ENCODE results near the gene ENPP7.

ENPP7 gene

GRCh38 chr17:79781736-79782575 is 51.2 kb downstream of the ENPP7 start:
- Histone ChIP-seq H3K27me3 (ENCODE audit: insufficient read depth, low read length) (peaks cover 12% of the 10 kb centered on the region), H3K79me2 (ENCODE audit: control insufficient read depth, insufficient read depth, low read length, unreplicated experiment) (no peaks in the 10 kb centered on the region), H3K4me3 (ENCODE audit: low read depth, low read length) (no peak overlapping the region), H3K36me3 (ENCODE audit: insufficient read depth, low read length) (no peaks in the 10 kb centered on the region), H3K4me1 (ENCODE audit: control insufficient read depth, insufficient read depth, low read length, unreplicated experiment) (no peaks in the 10 kb centered on the region), H2AFZ (ENCODE audit: low read length, unreplicated experiment) (no peak overlapping the region), H3K27ac (ENCODE audit: low read depth, low read length) (no peak overlapping the region)

DNA sequence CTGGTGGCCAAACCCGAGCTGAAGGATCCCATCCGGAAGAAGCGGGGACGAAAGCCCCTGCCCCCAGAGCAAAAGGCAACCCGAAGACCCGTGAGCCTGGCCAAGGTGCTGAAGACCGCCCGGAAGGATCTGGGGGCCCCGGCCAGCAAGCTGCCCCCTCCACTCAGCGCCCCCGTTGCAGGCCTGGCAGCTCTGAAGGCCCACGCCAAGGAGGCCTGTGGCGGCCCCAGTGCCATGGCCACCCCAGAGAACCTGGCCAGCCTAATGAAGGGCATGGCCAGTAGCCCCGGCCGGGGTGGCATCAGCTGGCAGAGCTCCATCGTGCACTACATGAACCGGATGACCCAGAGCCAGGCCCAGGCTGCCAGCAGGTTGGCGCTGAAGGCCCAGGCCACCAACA is 53.1 kb downstream of the ENPP7 start:
- Histone ChIP-seq H3K27ac (ENCODE audit: low read depth, low read length) (no peak overlapping the region), H3K36me3 (ENCODE audit: insufficient read depth, low read length) (no peaks in the 10 kb centered on the region), H3K27me3 (ENCODE audit: insufficient read depth, low read length) (peaks cover 21% of the 10 kb centered on the region), H3K4me1 (ENCODE audit: control insufficient read depth, insufficient read depth, low read length, unreplicated experiment) (no peaks in the 10 kb centered on the region), H3K79me2 (ENCODE audit: control insufficient read depth, insufficient read depth, low read length, unreplicated experiment) (no peaks in the 10 kb centered on the region), H3K4me3 (ENCODE audit: low read depth, low read length) (no peak overlapping the region), H2AFZ (ENCODE audit: low read length, unreplicated experiment) (no peak overlapping the region)

GRCh38 chr17:79784353-79785016 is 53.7 kb downstream of the ENPP7 start:
- Histone ChIP-seq H2AFZ (ENCODE audit: low read length, unreplicated experiment) (no peak overlapping the region), H3K4me3 (ENCODE audit: low read depth, low read length) (no peak overlapping the region), H3K79me2 (ENCODE audit: control insufficient read depth, insufficient read depth, low read length, unreplicated experiment) (no peaks in the 10 kb centered on the region), H3K36me3 (ENCODE audit: insufficient read depth, low read length) (no peaks in the 10 kb centered on the region), H3K4me1 (ENCODE audit: control insufficient read depth, insufficient read depth, low read length, unreplicated experiment) (no peaks in the 10 kb centered on the region), H3K27me3 (ENCODE audit: insufficient read depth, low read length) (peaks cover 24% of the 10 kb centered on the region), H3K27ac (ENCODE audit: low read depth, low read length) (no peak overlapping the region)

GRCh38 chr17:79785017-79785899 is 54.5 kb downstream of the ENPP7 start:
- Histone ChIP-seq H3K36me3 (ENCODE audit: insufficient read depth, low read length) (no peaks in the 10 kb centered on the region), H3K79me2 (ENCODE audit: control insufficient read depth, insufficient read depth, low read length, unreplicated experiment) (no peaks in the 10 kb centered on the region), H3K27me3 (ENCODE audit: insufficient read depth, low read length) (peaks cover 32% of the 10 kb centered on the region), H2AFZ (ENCODE audit: low read length, unreplicated experiment) (no peak overlapping the region), H3K4me1 (ENCODE audit: control insufficient read depth, insufficient read depth, low read length, unreplicated experiment) (no peaks in the 10 kb centered on the region), H3K27ac (ENCODE audit: low read depth, low read length) (no peak overlapping the region), H3K4me3 (ENCODE audit: low read depth, low read length) (no peak overlapping the region)

DNA sequence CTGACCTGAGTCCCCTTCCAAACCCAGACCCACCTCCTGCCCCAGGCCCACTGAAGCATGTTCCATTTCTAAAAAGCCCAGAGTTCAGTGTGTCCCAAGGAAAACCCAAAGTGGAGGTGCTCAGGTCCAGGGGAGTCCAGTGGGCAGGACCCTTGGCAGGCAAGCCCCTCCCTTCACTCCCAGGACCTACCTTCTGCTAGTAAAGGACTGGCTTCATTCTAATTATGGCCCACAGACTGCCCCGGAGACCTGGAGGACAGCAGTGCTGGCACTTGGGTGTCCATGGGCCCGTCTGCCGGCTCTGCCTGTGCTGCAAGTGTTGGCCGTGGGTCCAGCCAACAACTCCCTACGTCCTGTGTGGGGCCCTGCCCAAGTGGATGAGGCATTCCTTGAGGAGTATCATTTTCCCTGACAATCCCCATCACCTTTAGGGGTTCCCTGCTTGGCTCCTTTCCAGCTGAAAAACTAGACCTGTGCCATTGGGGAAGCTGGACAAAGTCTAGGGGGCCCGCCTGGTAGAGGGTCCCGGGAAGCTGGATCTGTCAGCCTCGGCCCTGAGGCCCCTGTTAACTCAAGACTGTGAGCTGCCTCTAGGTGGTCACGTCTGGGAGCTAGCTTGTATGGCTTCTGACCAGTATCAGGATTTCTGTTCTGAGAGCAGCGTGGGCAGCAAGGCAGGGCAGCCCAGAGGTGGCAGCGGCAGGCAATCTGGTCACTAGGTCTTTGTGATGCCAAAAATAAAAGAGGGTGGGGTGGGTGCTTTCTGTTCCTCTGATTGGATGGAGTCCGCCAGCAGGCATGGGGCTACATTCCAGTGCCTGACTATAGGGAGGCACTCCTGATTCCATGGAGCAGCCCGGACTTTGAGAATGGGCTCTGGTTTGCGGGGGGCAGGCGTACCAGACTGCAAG is 55.4 kb downstream of the ENPP7 start:
- Histone ChIP-seq H3K36me3 (ENCODE audit: insufficient read depth, low read length) (no peaks in the 10 kb centered on the region), H3K27ac (ENCODE audit: low read depth, low read length) (no peak overlapping the region), H3K4me1 (ENCODE audit: control insufficient read depth, insufficient read depth, low read length, unreplicated experiment) (no peaks in the 10 kb centered on the region), H3K4me3 (ENCODE audit: low read depth, low read length) (no peak overlapping the region), H3K79me2 (ENCODE audit: control insufficient read depth, insufficient read depth, low read length, unreplicated experiment) (no peaks in the 10 kb centered on the region), H3K27me3 (ENCODE audit: insufficient read depth, low read length) (peaks cover 41% of the 10 kb centered on the region), H2AFZ (ENCODE audit: low read length, unreplicated experiment) (no peak overlapping the region)

DNA sequence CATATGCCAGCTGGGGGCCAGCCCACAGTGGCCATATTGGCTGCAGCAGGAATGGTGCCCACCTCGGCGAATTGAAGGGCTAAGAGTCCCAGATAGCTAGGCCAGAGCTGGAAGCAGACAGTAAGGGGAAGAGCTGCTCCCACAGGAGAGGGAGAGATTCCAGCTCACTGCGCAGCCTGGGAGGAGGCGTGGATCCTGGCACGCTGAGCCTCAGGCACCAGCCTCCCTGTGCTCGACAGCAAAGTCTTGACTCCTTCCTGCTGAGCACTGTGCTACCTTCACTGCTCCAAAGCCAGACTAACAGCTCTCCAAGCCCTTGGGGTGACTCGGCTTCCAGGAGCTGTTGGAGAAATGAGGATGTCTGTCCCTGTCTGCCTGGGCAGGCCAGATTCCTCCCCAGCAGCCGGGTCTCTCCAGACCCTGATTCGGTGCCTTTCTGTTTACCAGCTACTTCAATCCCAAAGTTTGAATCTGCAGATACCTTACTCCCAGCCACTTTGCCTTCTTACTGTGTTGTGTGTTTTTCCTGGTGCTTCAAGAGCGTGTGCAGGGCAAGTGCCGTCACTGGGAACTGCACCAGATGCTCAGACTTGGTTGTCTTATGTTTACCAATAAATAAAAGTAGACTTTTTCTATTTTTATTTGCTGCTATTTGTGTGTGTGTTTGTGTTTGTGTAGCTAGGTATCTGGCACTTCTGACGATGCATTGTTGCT is 56.3 kb downstream of the ENPP7 start:
- no peaks in the 10 kb centered on the region for H3K79me2 ChIP-seq (ENCODE audit: control insufficient read depth, insufficient read depth, low read length, unreplicated experiment)
- H3K4me1 ChIP-seq (ENCODE audit: control insufficient read depth, insufficient read depth, low read length, unreplicated experiment) = peaks cover 9% of the 10 kb centered on the region
- no peak overlapping the region for H3K27ac ChIP-seq (ENCODE audit: low read depth, low read length)
- H3K36me3 ChIP-seq (ENCODE audit: insufficient read depth, low read length) = no peaks in the 10 kb centered on the region
- H3K4me3 ChIP-seq (ENCODE audit: low read depth, low read length) = no peak overlapping the region
- H2AFZ ChIP-seq (ENCODE audit: low read length, unreplicated experiment) = no peak overlapping the region
- H3K27me3 ChIP-seq (ENCODE audit: insufficient read depth, low read length) = peaks cover 50% of the 10 kb centered on the region

- Histone ChIP-seq H3K79me2 (ENCODE audit: control insufficient read depth, insufficient read depth, low read length, unreplicated experiment) (no peaks in the 10 kb centered on the region), H3K4me3 (ENCODE audit: low read depth, low read length) (no peak overlapping the region)
Observed at GRCh38 chr17:79788455-79788854, 57.7 kb downstream of the ENPP7 start.

GRCh38 chr17:79788989-79789942 is 58.5 kb downstream of the ENPP7 start:
- H3K79me2 ChIP-seq (ENCODE audit: control insufficient read depth, insufficient read depth, low read length, unreplicated experiment) = no peaks in the 10 kb centered on the region

More at GRCh38 chr17:79788455-79788854, 57.7 kb downstream of the ENPP7 start:
- H2AFZ ChIP-seq (ENCODE audit: low read length, unreplicated experiment) = no peak overlapping the region
- no peaks in the 10 kb centered on the region for H3K36me3 ChIP-seq (ENCODE audit: insufficient read depth, low read length)
- peaks cover 56% of the 10 kb centered on the region for H3K27me3 ChIP-seq (ENCODE audit: insufficient read depth, low read length)
- peaks cover 10% of the 10 kb centered on the region for H3K4me1 ChIP-seq (ENCODE audit: control insufficient read depth, insufficient read depth, low read length, unreplicated experiment)
- H3K27ac ChIP-seq (ENCODE audit: low read depth, low read length) = no peak overlapping the region

More at GRCh38 chr17:79788989-79789942, 58.5 kb downstream of the ENPP7 start:
- Histone ChIP-seq H3K4me3 (ENCODE audit: low read depth, low read length) (no peak overlapping the region), H3K4me1 (ENCODE audit: control insufficient read depth, insufficient read depth, low read length, unreplicated experiment) (peaks cover 10% of the 10 kb centered on the region), H2AFZ (ENCODE audit: low read length, unreplicated experiment) (no peak overlapping the region), H3K36me3 (ENCODE audit: insufficient read depth, low read length) (no peaks in the 10 kb centered on the region), H3K27ac (ENCODE audit: low read depth, low read length) (no peak overlapping the region), H3K27me3 (ENCODE audit: insufficient read depth, low read length) (peaks cover 56% of the 10 kb centered on the region)

All from ACC112 (cell line).